GM12801 (cell line): ENCODE results near the gene ADPRHL1.

Source experiments
- CTCF ChIP-seq: IDR thresholded peaks from one replicate; pipeline ENCODE4 v1.5.1; 2011; ENCODE audit warnings: control low read depth; ENCODE audit not compliant: insufficient read length; ENCODE audit errors: extremely low read depth

Gene ADPRHL1

GRCh38 chr13:113397608-113398425 lies 55.5 kb downstream of the ADPRHL1 start:
- no peak for TF ChIP-seq CTCF

- no peak for TF ChIP-seq CTCF
Measured at GRCh38 chr13:113394339-113394640, 59.0 kb downstream of the ADPRHL1 start.

- no peak for TF ChIP-seq CTCF
Measured at GRCh38 chr13:113393563-113394338, 59.5 kb downstream of the ADPRHL1 start.

- no peak for TF ChIP-seq CTCF
Measured at GRCh38 chr13:113393226-113393562, 60.1 kb downstream of the ADPRHL1 start.

GRCh38 chr13:113390874-113391497 lies 62.3 kb downstream of the ADPRHL1 start:
- no peak for TF ChIP-seq CTCF

GRCh38 chr13:113387396-113387795 lies 65.9 kb downstream of the ADPRHL1 start:
- TF ChIP-seq CTCF: no peak

GRCh38 chr13:113383089-113383488 lies 70.2 kb downstream of the ADPRHL1 start:
- TF ChIP-seq CTCF: no peak
